Glutamatergic neuron (in vitro differentiated cells): ENCODE results near the gene ZNF160. TPM values are rescaled to one million over a fixed set of nuclear protein-coding genes. Genes with fewer than 3 reads are reported as not detected.

Experiments
- DNase-seq: peaks from one replicate; pipeline ENCODE4 v3.0.0; 2022
- H3K27ac Mint-ChIP-seq: one replicate; pipeline ENCODE4 v1.8.0; 2020; ENCODE audit warnings: mild to moderate bottlenecking, mixed read lengths, inconsistent platforms; ENCODE audit not compliant: unreplicated experiment
- H3K27me3 Mint-ChIP-seq: one replicate; pipeline ENCODE4 v1.8.0; 2020; ENCODE audit warnings: mild to moderate bottlenecking, moderate library complexity, mixed read lengths, inconsistent platforms; ENCODE audit not compliant: unreplicated experiment
- H3K36me3 Mint-ChIP-seq: one replicate; pipeline ENCODE4 v1.8.0; 2020; ENCODE audit warnings: mild to moderate bottlenecking, mixed read lengths, inconsistent platforms; ENCODE audit not compliant: unreplicated experiment
- H3K4me1 Mint-ChIP-seq: one replicate; pipeline ENCODE4 v1.8.0; 2020; ENCODE audit warnings: mild to moderate bottlenecking, low read depth, mixed read lengths, inconsistent platforms; ENCODE audit not compliant: unreplicated experiment
- H3K4me3 Mint-ChIP-seq: one replicate; pipeline ENCODE4 v1.8.0; 2020; ENCODE audit warnings: mild to moderate bottlenecking, mixed read lengths, inconsistent platforms; ENCODE audit not compliant: unreplicated experiment
- H3K9me3 Mint-ChIP-seq: one replicate; pipeline ENCODE4 v1.8.0; 2020; ENCODE audit warnings: mild to moderate bottlenecking, moderate library complexity, mixed read lengths, inconsistent platforms; ENCODE audit not compliant: unreplicated experiment
- CTCF ChIP-seq: fragments of 200-600 bp; sonication (generic); IDR thresholded peaks from one replicate; pipeline ENCODE4 v1.5.0; 2021; ENCODE audit not compliant: partially characterized antibody, unreplicated experiment
- total RNA-seq: library from RNA; stranded (reverse); fragmentation: NEBNext Ultra II Directional; extraction: Animal tissue kit (Norgen Biotek cat#: 25700); gene quantifications from one replicate; pipeline ENCODE4 v1.2.1, GENCODE V29; 2021; ENCODE audit not compliant: unreplicated experiment

The ZNF160 gene
- total RNA-seq, 1 donor from 2014 or later: 127 TPM

GRCh38 chr19:53057904-53058580, 45.2 kb downstream of the ZNF160 start:
- Mint-ChIP-seq H3K27ac (peak overlapping the region; percentile 4), H3K9me3 (peaks cover 10% of the 10 kb centered on the region), H3K36me3 (peaks cover 19% of the 10 kb centered on the region), H3K4me3 (peak overlapping the region; percentile 78), H3K27me3 (peaks cover 12% of the 10 kb centered on the region), H3K4me1 (no peaks in the 10 kb centered on the region)
- no peak for TF ChIP-seq CTCF
- DNase-seq: peak; percentile 50

GRCh38 chr19:53055117-53055516, 48.1 kb downstream of the ZNF160 start:
- Mint-ChIP-seq H3K4me3 (no peak overlapping the region), H3K9me3 (peaks cover 12% of the 10 kb centered on the region), H3K36me3 (peaks cover 17% of the 10 kb centered on the region), H3K27ac (no peak overlapping the region), H3K27me3 (peaks cover 12% of the 10 kb centered on the region), H3K4me1 (no peaks in the 10 kb centered on the region)
- no peak for TF ChIP-seq CTCF
- no peak for DNase-seq

- H3K9me3 Mint-ChIP-seq: peaks cover 13% of the 10 kb centered on the region
- no peak overlapping the region for H3K27ac Mint-ChIP-seq
- no peak for TF ChIP-seq CTCF
- no peak for DNase-seq
- no peak overlapping the region for H3K4me3 Mint-ChIP-seq
- no peaks in the 10 kb centered on the region for H3K4me1 Mint-ChIP-seq
- H3K27me3 Mint-ChIP-seq: no peaks in the 10 kb centered on the region
- peaks cover 22% of the 10 kb centered on the region for H3K36me3 Mint-ChIP-seq
These were observed 55.8 kb downstream of the ZNF160 start for GRCh38 chr19:53047379-53047778.

GRCh38 chr19:53045536-53045935, 57.7 kb downstream of the ZNF160 start:
- no peak for TF ChIP-seq CTCF
- Mint-ChIP-seq H3K36me3 (peaks cover 24% of the 10 kb centered on the region), H3K27me3 (peaks cover 1% of the 10 kb centered on the region)

GRCh38 chr19:53041366-53041765, 61.9 kb downstream of the ZNF160 start:
- H3K4me3 Mint-ChIP-seq: no peak overlapping the region
- no peak for TF ChIP-seq CTCF
- no peaks in the 10 kb centered on the region for H3K4me1 Mint-ChIP-seq
- no peak for DNase-seq
- peaks cover 25% of the 10 kb centered on the region for H3K36me3 Mint-ChIP-seq
- H3K9me3 Mint-ChIP-seq: peaks cover 12% of the 10 kb centered on the region
- peaks cover 11% of the 10 kb centered on the region for H3K27me3 Mint-ChIP-seq
- H3K27ac Mint-ChIP-seq: no peak overlapping the region

More at GRCh38 chr19:53045536-53045935, 57.7 kb downstream of the ZNF160 start:
- H3K4me1 Mint-ChIP-seq: no peaks in the 10 kb centered on the region
- no peak overlapping the region for H3K27ac Mint-ChIP-seq
- peaks cover 10% of the 10 kb centered on the region for H3K9me3 Mint-ChIP-seq
- no peak overlapping the region for H3K4me3 Mint-ChIP-seq
- no peak for DNase-seq
